WERI-Rb-1 (cell line): ENCODE measurements around the gene CCNB2.
"Not testable (repeated sequence)": the region's sequence is repeated elsewhere in the genome, so short reads cannot be mapped to it uniquely, and the experiment has no call there.

Experiments
- DNase-seq: peaks from one replicate; pipeline ENCODE4 v3.0.0-alpha.2; 2020
- H3K27ac ChIP-seq: fragments of 250-450 bp; sonication (Bioruptor Pico); 2 replicates; pipeline ENCODE4 v1.5.1; 2020; ENCODE audit warnings: mild to moderate bottlenecking, moderate library complexity
- H3K27me3 ChIP-seq: fragments of 250-450 bp; sonication (Bioruptor Pico); 2 replicates; pipeline ENCODE4 v1.5.1; 2021; ENCODE audit warnings: mild to moderate bottlenecking, low read depth, moderate library complexity; ENCODE audit not compliant: insufficient read depth, severe bottlenecking
- H3K36me3 ChIP-seq: fragments of 250-450 bp; sonication (Bioruptor Pico); 2 replicates; pipeline ENCODE4 v1.5.1; 2020; ENCODE audit warnings: mild to moderate bottlenecking, moderate library complexity
- H3K4me3 ChIP-seq: 2 replicates; pipeline ENCODE4 v1.5.1; 2011; ENCODE audit warnings: low read depth, mild to moderate bottlenecking, control low read depth, low read length
- H3K9me3 ChIP-seq: fragments of 250-450 bp; sonication (Bioruptor Pico); 2 replicates; pipeline ENCODE4 v1.5.1; 2021; ENCODE audit warnings: mild to moderate bottlenecking, moderate library complexity; ENCODE audit not compliant: severe bottlenecking
- CTCF ChIP-seq: IDR thresholded peaks from 2 replicates; pipeline ENCODE4 v1.5.1; 2011; ENCODE audit warnings: low read depth, mild to moderate bottlenecking, control low read depth, inconsistent platforms, low read length

Gene CCNB2

GRCh38 chr15:59160880-59161593 is 56.1 kb downstream of the CCNB2 start:
- H3K4me3 ChIP-seq, result no peak overlapping the region
- H3K36me3 ChIP-seq, result no peaks in the 10 kb centered on the region
- TF ChIP-seq CTCF, result peak; percentile 89
- no peak overlapping the region for H3K27ac ChIP-seq
- H3K9me3 ChIP-seq, result no peaks in the 10 kb centered on the region
- DNase-seq, result peak; percentile 68
- H3K27me3 ChIP-seq, result no peaks in the 10 kb centered on the region

GRCh38 chr15:59162080-59162479 is 57.1 kb downstream of the CCNB2 start:
- not testable (repeated sequence) for DNase-seq, H3K4me3 ChIP-seq, H3K36me3 ChIP-seq, H3K27me3 ChIP-seq, H3K9me3 ChIP-seq, H3K27ac ChIP-seq

GRCh38 chr15:59165726-59166125 is 60.8 kb downstream of the CCNB2 start:
- Histone ChIP-seq H3K9me3 (no peaks in the 10 kb centered on the region), H3K36me3 (no peaks in the 10 kb centered on the region), H3K27ac (peak overlapping the region; percentile 27; the same call in 1 of the 2 replicates), H3K27me3 (no peaks in the 10 kb centered on the region), H3K4me3 (no peak overlapping the region)
- no peak for DNase-seq
- no peak for TF ChIP-seq CTCF

- H3K9me3 ChIP-seq, result no peaks in the 10 kb centered on the region
- DNase-seq, result no peak
- no peaks in the 10 kb centered on the region for H3K27me3 ChIP-seq
- H3K27ac ChIP-seq, result no peak overlapping the region; the same call in 1 of the 2 replicates
- no peak overlapping the region for H3K4me3 ChIP-seq
- no peak for TF ChIP-seq CTCF
- H3K36me3 ChIP-seq, result no peaks in the 10 kb centered on the region
Observed at GRCh38 chr15:59166166-59166565, 61.2 kb downstream of the CCNB2 start.

- TF ChIP-seq CTCF, result no peak
- Histone ChIP-seq H3K27ac (no peak overlapping the region), H3K27me3 (no peaks in the 10 kb centered on the region), H3K4me3 (no peak overlapping the region), H3K9me3 (no peaks in the 10 kb centered on the region), H3K36me3 (no peaks in the 10 kb centered on the region)
- DNase-seq, result no peak
Observed at GRCh38 chr15:59166601-59167265, 61.8 kb downstream of the CCNB2 start.

GRCh38 chr15:59168536-59168935 is 63.6 kb downstream of the CCNB2 start:
- Histone ChIP-seq H3K36me3 (no peaks in the 10 kb centered on the region), H3K27ac (no peak overlapping the region), H3K27me3 (no peaks in the 10 kb centered on the region), H3K4me3 (no peak overlapping the region), H3K9me3 (no peaks in the 10 kb centered on the region)
- no peak for DNase-seq
- TF ChIP-seq CTCF, result no peak
